Measurements from ENCODE around the gene TUBG1.
A peak's percentile ranks its signal among the peaks of the same experiment; 100 is the strongest.

Gene TUBG1

DNA sequence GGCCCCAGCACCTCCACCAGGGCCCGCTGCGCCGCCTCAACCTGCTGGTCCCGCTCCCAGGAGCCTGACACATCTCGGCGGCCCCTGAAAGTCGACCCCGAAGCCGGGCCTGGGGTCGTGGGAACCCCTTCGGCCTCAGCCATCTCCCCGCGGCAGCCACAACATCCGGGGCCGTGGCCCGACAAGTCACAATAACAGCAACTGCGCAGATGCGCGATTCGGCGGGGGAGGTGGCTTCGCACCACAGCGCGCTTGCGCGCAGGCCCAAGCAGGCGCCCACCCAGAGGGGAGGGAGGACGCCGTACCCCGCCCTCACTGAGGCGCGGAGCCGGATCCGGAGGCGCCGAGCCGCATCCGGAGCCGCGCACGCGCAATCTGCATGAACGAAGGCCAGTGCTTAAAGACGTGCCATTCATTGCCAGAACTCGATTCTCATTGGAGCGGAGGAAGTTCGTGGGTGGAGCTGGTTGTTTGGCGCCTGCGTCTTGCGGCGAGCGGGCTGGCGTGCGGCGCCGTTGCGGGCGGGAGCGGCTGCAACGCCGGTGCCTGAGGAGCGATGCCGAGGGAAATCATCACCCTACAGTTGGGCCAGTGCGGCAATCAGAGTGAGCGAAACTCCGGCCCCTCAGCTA is at the start of gene TUBG1, which contains the start of gene RETREG3:
TSS of gene TUBG1 (plus strand) at position 502 of the 632 bp plus-strand sequence. CDS start at position 557, 55 bp downstream.
TSS of gene RETREG3 (minus strand) at position 193 of the 632 bp plus-strand sequence. CDS start at position 143, 50 bp downstream.
- TF ChIP-seq YY1 (IDR thresholded peaks at IDR 0.05; ENCODE audit: insufficient read depth, insufficient read length) (no peak), ZNF274 (IDR thresholded peaks at IDR 0.05; ENCODE audit: low read depth, low read length) (no peak), SUZ12 (IDR thresholded peaks at IDR 0.05; ENCODE audit: extremely low read depth, insufficient read depth, insufficient read length) (no peak)
- H3K27me3 ChIP-seq (ENCODE audit: insufficient read depth, insufficient read length) = no peaks in the 10 kb centered on the region
- peaks cover 37% of the 10 kb centered on the region for H3K36me3 ChIP-seq (ENCODE audit: insufficient read depth, insufficient read length, low read length)
- peak within 1 kb of the TSS; percentile 100 for H3K9ac ChIP-seq (ENCODE audit: insufficient read length, low read depth)
- peak within 1 kb of the TSS; percentile 99 for H3K4me3 ChIP-seq (ENCODE audit: insufficient read length, low read depth)
- H3K9me3 ChIP-seq (ENCODE audit: insufficient read depth, low read length) = no peaks in the 10 kb centered on the region
- no peaks in the 10 kb centered on the region for H3K4me1 ChIP-seq (ENCODE audit: insufficient read depth, insufficient read length)
- peak; percentile 96 for DNase-seq (ENCODE audit: low read depth, low spot score)

GRCh38 chr17:42560246-42560645 is 49.2 kb upstream of the TUBG1 start:
- no peak overlapping the region for H3K4me3 ChIP-seq (ENCODE audit: insufficient read length, low read depth)
- H3K4me1 ChIP-seq (ENCODE audit: insufficient read depth, insufficient read length) = peaks cover 9% of the 10 kb centered on the region
- H3K36me3 ChIP-seq (ENCODE audit: insufficient read depth, insufficient read length, low read length) = peaks cover 25% of the 10 kb centered on the region
- no peak for DNase-seq (ENCODE audit: low read depth, low spot score)
- H3K9me3 ChIP-seq (ENCODE audit: insufficient read depth, low read length) = no peaks in the 10 kb centered on the region
- H3K9ac ChIP-seq (ENCODE audit: insufficient read length, low read depth) = no peak overlapping the region
- no peak for TF ChIP-seq YY1 (IDR thresholded peaks at IDR 0.05; ENCODE audit: insufficient read depth, insufficient read length)
- no peak for TF ChIP-seq ZNF274 (IDR thresholded peaks at IDR 0.05; ENCODE audit: low read depth, low read length)
- no peak for TF ChIP-seq SUZ12 (IDR thresholded peaks at IDR 0.05; ENCODE audit: extremely low read depth, insufficient read depth, insufficient read length)
- H3K27me3 ChIP-seq (ENCODE audit: insufficient read depth, insufficient read length) = no peaks in the 10 kb centered on the region

GRCh38 chr17:42561897-42562387 is 47.5 kb upstream of the TUBG1 start, which contains the start of gene COASY:
Gene COASY (plus strand): TSS chr17:42562148. CDS start chr17:42562623, 475 bp downstream.
- no peaks in the 10 kb centered on the region for H3K27me3 ChIP-seq (ENCODE audit: insufficient read depth, insufficient read length)
- DNase-seq (ENCODE audit: low read depth, low spot score) = peak; percentile 95
- H3K9me3 ChIP-seq (ENCODE audit: insufficient read depth, low read length) = no peaks in the 10 kb centered on the region
- TF ChIP-seq YY1 (IDR thresholded peaks at IDR 0.05; ENCODE audit: insufficient read depth, insufficient read length) (no peak), SUZ12 (IDR thresholded peaks at IDR 0.05; ENCODE audit: extremely low read depth, insufficient read depth, insufficient read length) (no peak), ZNF274 (IDR thresholded peaks at IDR 0.05; ENCODE audit: low read depth, low read length) (no peak)
- peak within 1 kb of the TSS; percentile 93 for H3K4me3 ChIP-seq (ENCODE audit: insufficient read length, low read depth)
- peak within 1 kb of the TSS; percentile 87 for H3K9ac ChIP-seq (ENCODE audit: insufficient read length, low read depth)
- H3K4me1 ChIP-seq (ENCODE audit: insufficient read depth, insufficient read length) = peaks cover 16% of the 10 kb centered on the region
- peaks cover 40% of the 10 kb centered on the region for H3K36me3 ChIP-seq (ENCODE audit: insufficient read depth, insufficient read length, low read length)

DNA sequence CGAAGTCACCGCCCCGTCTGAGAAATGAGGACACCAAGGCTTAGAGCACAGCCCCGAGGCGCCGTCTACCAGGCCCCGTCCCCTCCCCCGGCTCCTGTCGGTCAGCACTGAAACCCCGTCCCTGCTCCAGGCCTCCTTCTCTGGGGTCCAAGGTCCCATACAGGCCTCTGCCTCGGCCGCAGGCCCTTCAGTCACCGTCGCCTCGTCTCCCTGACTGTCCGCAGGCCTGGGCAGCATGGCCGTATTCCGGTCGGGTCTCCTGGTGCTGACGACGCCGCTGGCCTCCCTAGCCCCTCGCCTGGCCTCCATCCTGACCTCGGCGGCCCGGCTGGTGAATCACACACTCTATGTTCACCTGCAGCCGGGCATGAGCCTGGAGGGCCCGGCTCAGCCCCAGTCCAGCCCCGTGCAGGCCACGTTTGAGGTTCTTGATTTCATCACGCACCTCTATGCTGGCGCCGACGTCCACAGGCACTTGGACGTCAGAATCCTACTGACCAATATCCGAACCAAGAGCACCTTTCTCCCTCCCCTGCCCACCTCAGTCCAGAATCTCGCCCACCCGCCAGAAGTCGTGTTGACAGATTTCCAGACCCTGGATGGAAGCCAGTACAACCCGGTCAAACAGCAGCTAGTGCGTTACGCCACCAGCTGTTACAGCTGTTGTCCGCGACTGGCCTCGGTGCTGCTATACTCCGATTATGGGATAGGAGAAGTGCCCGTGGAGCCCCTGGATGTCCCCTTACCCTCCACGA is 46.9 kb upstream of the TUBG1 start:
- Histone ChIP-seq H3K4me3 (ENCODE audit: insufficient read length, low read depth) (peak overlapping the region; percentile 93), H3K36me3 (ENCODE audit: insufficient read depth, insufficient read length, low read length) (peaks cover 42% of the 10 kb centered on the region), H3K27me3 (ENCODE audit: insufficient read depth, insufficient read length) (no peaks in the 10 kb centered on the region), H3K4me1 (ENCODE audit: insufficient read depth, insufficient read length) (peaks cover 17% of the 10 kb centered on the region), H3K9me3 (ENCODE audit: insufficient read depth, low read length) (no peaks in the 10 kb centered on the region), H3K9ac (ENCODE audit: insufficient read length, low read depth) (peak overlapping the region; percentile 87)
- TF ChIP-seq ZNF274 (IDR thresholded peaks at IDR 0.05; ENCODE audit: low read depth, low read length) = no peak
- TF ChIP-seq YY1 (IDR thresholded peaks at IDR 0.05; ENCODE audit: insufficient read depth, insufficient read length) = no peak
- TF ChIP-seq SUZ12 (IDR thresholded peaks at IDR 0.05; ENCODE audit: extremely low read depth, insufficient read depth, insufficient read length) = no peak
- DNase-seq (ENCODE audit: low read depth, low spot score) = no peak

DNA sequence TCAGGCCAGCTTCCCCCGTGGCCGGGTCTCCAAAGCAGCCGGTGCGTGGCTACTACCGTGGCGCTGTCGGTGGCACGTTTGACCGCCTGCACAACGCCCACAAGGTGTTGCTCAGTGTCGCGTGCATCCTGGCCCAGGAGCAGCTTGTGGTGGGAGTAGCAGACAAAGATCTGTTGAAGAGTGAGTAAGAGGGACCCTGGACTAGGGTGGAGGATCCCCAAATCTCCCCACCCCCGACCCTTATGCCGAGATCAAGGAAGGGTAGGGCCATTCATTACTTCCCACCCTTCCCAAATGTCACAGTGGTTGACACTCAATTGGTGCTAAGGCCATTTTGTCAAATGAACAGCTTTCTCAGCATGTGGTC is 46.4 kb upstream of the TUBG1 start:
- H3K9ac ChIP-seq (ENCODE audit: insufficient read length, low read depth) = peak overlapping the region; percentile 87
- no peak for DNase-seq (ENCODE audit: low read depth, low spot score)
- no peaks in the 10 kb centered on the region for H3K27me3 ChIP-seq (ENCODE audit: insufficient read depth, insufficient read length)
- TF ChIP-seq SUZ12 (IDR thresholded peaks at IDR 0.05; ENCODE audit: extremely low read depth, insufficient read depth, insufficient read length) = no peak
- no peak for TF ChIP-seq ZNF274 (IDR thresholded peaks at IDR 0.05; ENCODE audit: low read depth, low read length)
- no peak for TF ChIP-seq YY1 (IDR thresholded peaks at IDR 0.05; ENCODE audit: insufficient read depth, insufficient read length)
- H3K36me3 ChIP-seq (ENCODE audit: insufficient read depth, insufficient read length, low read length) = peaks cover 46% of the 10 kb centered on the region
- peaks cover 19% of the 10 kb centered on the region for H3K4me1 ChIP-seq (ENCODE audit: insufficient read depth, insufficient read length)
- H3K9me3 ChIP-seq (ENCODE audit: insufficient read depth, low read length) = no peaks in the 10 kb centered on the region
- peak overlapping the region; percentile 93 for H3K4me3 ChIP-seq (ENCODE audit: insufficient read length, low read depth)

GRCh38 chr17:42563543-42563942 is 45.9 kb upstream of the TUBG1 start:
- TF ChIP-seq SUZ12 (IDR thresholded peaks at IDR 0.05; ENCODE audit: extremely low read depth, insufficient read depth, insufficient read length) (no peak), YY1 (IDR thresholded peaks at IDR 0.05; ENCODE audit: insufficient read depth, insufficient read length) (no peak), ZNF274 (IDR thresholded peaks at IDR 0.05; ENCODE audit: low read depth, low read length) (no peak)
- H3K9me3 ChIP-seq (ENCODE audit: insufficient read depth, low read length) = no peaks in the 10 kb centered on the region
- H3K4me1 ChIP-seq (ENCODE audit: insufficient read depth, insufficient read length) = peaks cover 19% of the 10 kb centered on the region
- H3K27me3 ChIP-seq (ENCODE audit: insufficient read depth, insufficient read length) = no peaks in the 10 kb centered on the region
- DNase-seq (ENCODE audit: low read depth, low spot score) = no peak
- H3K4me3 ChIP-seq (ENCODE audit: insufficient read length, low read depth) = no peak overlapping the region
- no peak overlapping the region for H3K9ac ChIP-seq (ENCODE audit: insufficient read length, low read depth)
- peaks cover 50% of the 10 kb centered on the region for H3K36me3 ChIP-seq (ENCODE audit: insufficient read depth, insufficient read length, low read length)

GRCh38 chr17:42563950-42564349 is 45.5 kb upstream of the TUBG1 start:
- Histone ChIP-seq H3K9ac (ENCODE audit: insufficient read length, low read depth) (no peak overlapping the region), H3K9me3 (ENCODE audit: insufficient read depth, low read length) (no peaks in the 10 kb centered on the region), H3K4me1 (ENCODE audit: insufficient read depth, insufficient read length) (peaks cover 19% of the 10 kb centered on the region), H3K36me3 (ENCODE audit: insufficient read depth, insufficient read length, low read length) (peaks cover 55% of the 10 kb centered on the region), H3K27me3 (ENCODE audit: insufficient read depth, insufficient read length) (no peaks in the 10 kb centered on the region), H3K4me3 (ENCODE audit: insufficient read length, low read depth) (no peak overlapping the region)
- no peak for DNase-seq (ENCODE audit: low read depth, low spot score)
- TF ChIP-seq YY1 (IDR thresholded peaks at IDR 0.05; ENCODE audit: insufficient read depth, insufficient read length) (no peak), ZNF274 (IDR thresholded peaks at IDR 0.05; ENCODE audit: low read depth, low read length) (no peak), SUZ12 (IDR thresholded peaks at IDR 0.05; ENCODE audit: extremely low read depth, insufficient read depth, insufficient read length) (no peak)
